Activated T-helper 1 cell treated with anti-CD3 and anti-CD28 coated beads, Interleukin-12 subunit alpha, Interleukin-12 subunit beta, Interleukin-2, Interleukin-4 antibody, amounts not matched to agents 30 ng/mL and 10 ng/mL and 1 ng/mL, durations not matched to agents 14 hours and 24 hours and 36 hours (primary cell): ENCODE results near the gene GPC1. TPM values are rescaled to one million over a fixed set of nuclear protein-coding genes. Genes with fewer than 3 reads are reported as not detected.

Experiments used
- DNase-seq: peaks from one replicate; pipeline ENCODE4 v3.0.0; 2021; ENCODE audit warnings: low spot score
- H3K27ac Mint-ChIP-seq: one replicate; pipeline ENCODE4 v1.8.0; 2021; ENCODE audit warnings: mild to moderate bottlenecking, mixed read lengths
- H3K27me3 Mint-ChIP-seq: one replicate; pipeline ENCODE4 v1.8.0; 2022; ENCODE audit warnings: mild to moderate bottlenecking, moderate library complexity, mixed read lengths; ENCODE audit not compliant: insufficient read depth
- H3K36me3 Mint-ChIP-seq: one replicate; pipeline ENCODE4 v1.8.0; 2021; ENCODE audit warnings: low read depth, mixed read lengths
- H3K4me1 Mint-ChIP-seq: one replicate; pipeline ENCODE4 v1.8.0; 2021; ENCODE audit warnings: low read depth, mixed read lengths
- H3K4me3 Mint-ChIP-seq: one replicate; pipeline ENCODE4 v1.8.0; 2021; ENCODE audit warnings: mild to moderate bottlenecking, moderate library complexity, mixed read lengths
- H3K9me3 Mint-ChIP-seq: one replicate; pipeline ENCODE4 v1.8.0; 2021; ENCODE audit warnings: mixed read lengths
- intact Hi-C: fragments of 100-400 bp; cut with micrococcal nuclease; formaldehyde crosslinking; loops from one replicate; pipeline ENCODE4 v1.15.1; 2024
- total RNA-seq: library from RNA; stranded (reverse); gene quantifications from 2 replicates; pipeline ENCODE4 v1.2.3, GENCODE V29; 2022

The GPC1 gene
- total RNA-seq, 1 donor from 2014 or later: 6.2 TPM

GRCh38 chr2:240400371-240401161 is 34.9 kb upstream of the GPC1 start:
- H3K27ac Mint-ChIP-seq: no peak overlapping the region
- intact Hi-C loops: no loop called here

GRCh38 chr2:240401308-240401707 is 34.2 kb upstream of the GPC1 start:
- H3K27me3 Mint-ChIP-seq: no peaks in the 10 kb centered on the region
- no peaks in the 10 kb centered on the region for H3K9me3 Mint-ChIP-seq
- no peak overlapping the region for H3K4me3 Mint-ChIP-seq
- no peak for DNase-seq
- H3K4me1 Mint-ChIP-seq: peaks cover 13% of the 10 kb centered on the region
- intact Hi-C loops: no loop called here
- H3K36me3 Mint-ChIP-seq: no peaks in the 10 kb centered on the region
- H3K27ac Mint-ChIP-seq: no peak overlapping the region

More at GRCh38 chr2:240400371-240401161, 34.9 kb upstream of the GPC1 start:
- no peaks in the 10 kb centered on the region for H3K27me3 Mint-ChIP-seq
- H3K4me3 Mint-ChIP-seq: no peak overlapping the region
- peaks cover 13% of the 10 kb centered on the region for H3K4me1 Mint-ChIP-seq
- DNase-seq: no peak
- no peaks in the 10 kb centered on the region for H3K36me3 Mint-ChIP-seq
- H3K9me3 Mint-ChIP-seq: no peaks in the 10 kb centered on the region

GRCh38 chr2:240401781-240402551 is 33.5 kb upstream of the GPC1 start:
- Mint-ChIP-seq H3K4me1 (peaks cover 13% of the 10 kb centered on the region), H3K36me3 (no peaks in the 10 kb centered on the region), H3K27ac (peak overlapping the region; percentile 29), H3K9me3 (no peaks in the 10 kb centered on the region), H3K27me3 (no peaks in the 10 kb centered on the region), H3K4me3 (no peak overlapping the region)
- intact Hi-C loops: loop anchor here (2.0 kb wide), 1 partner anchor 33 kb away; the partner anchor contains the start of gene GPC1
- DNase-seq: no peak

GRCh38 chr2:240402566-240403272 is 32.7 kb upstream of the GPC1 start:
- Mint-ChIP-seq H3K4me3 (peak overlapping the region; percentile 3), H3K4me1 (peaks cover 13% of the 10 kb centered on the region), H3K27me3 (peaks cover 3% of the 10 kb centered on the region), H3K27ac (peak overlapping the region; percentile 53), H3K36me3 (no peaks in the 10 kb centered on the region), H3K9me3 (no peaks in the 10 kb centered on the region)
- no peak for DNase-seq
- intact Hi-C loops: loop anchor here (2.0 kb wide), 1 partner anchor 32 kb away; the partner anchor contains the start of gene GPC1

GRCh38 chr2:240403396-240404104 is 31.9 kb upstream of the GPC1 start:
- Mint-ChIP-seq H3K4me3 (peak overlapping the region; percentile 3), H3K36me3 (no peaks in the 10 kb centered on the region), H3K27ac (peak overlapping the region; percentile 53), H3K4me1 (peaks cover 13% of the 10 kb centered on the region), H3K27me3 (peaks cover 3% of the 10 kb centered on the region), H3K9me3 (no peaks in the 10 kb centered on the region)
- intact Hi-C loops: loop anchor here (2.0 kb wide), 1 partner anchor 31 kb away; the partner anchor contains the start of gene GPC1
- no peak for DNase-seq

GRCh38 chr2:240404174-240404852 is 31.1 kb upstream of the GPC1 start:
- H3K27me3 Mint-ChIP-seq: peaks cover 3% of the 10 kb centered on the region
- intact Hi-C loops: no loop called here
- DNase-seq: no peak
- H3K36me3 Mint-ChIP-seq: no peaks in the 10 kb centered on the region
- H3K4me1 Mint-ChIP-seq: peaks cover 13% of the 10 kb centered on the region
- no peak overlapping the region for H3K4me3 Mint-ChIP-seq
- no peak overlapping the region for H3K27ac Mint-ChIP-seq
- no peaks in the 10 kb centered on the region for H3K9me3 Mint-ChIP-seq

- H3K36me3 Mint-ChIP-seq: no peaks in the 10 kb centered on the region
- no peaks in the 10 kb centered on the region for H3K9me3 Mint-ChIP-seq
- DNase-seq: no peak
- no peak overlapping the region for H3K27ac Mint-ChIP-seq
- intact Hi-C loops: no loop called here
- H3K4me3 Mint-ChIP-seq: no peak overlapping the region
- H3K27me3 Mint-ChIP-seq: peaks cover 3% of the 10 kb centered on the region
- H3K4me1 Mint-ChIP-seq: peaks cover 13% of the 10 kb centered on the region
Observed at GRCh38 chr2:240405133-240405532, 30.3 kb upstream of the GPC1 start.

- no peak for DNase-seq
- H3K36me3 Mint-ChIP-seq: no peaks in the 10 kb centered on the region
- H3K4me3 Mint-ChIP-seq: no peak overlapping the region
- no peak overlapping the region for H3K27ac Mint-ChIP-seq
- intact Hi-C loops: no loop called here
- peaks cover 13% of the 10 kb centered on the region for H3K4me1 Mint-ChIP-seq
- H3K27me3 Mint-ChIP-seq: peaks cover 3% of the 10 kb centered on the region
- no peaks in the 10 kb centered on the region for H3K9me3 Mint-ChIP-seq
Observed at GRCh38 chr2:240405684-240406313, 29.7 kb upstream of the GPC1 start.

- Mint-ChIP-seq H3K27ac (no peak overlapping the region), H3K36me3 (no peaks in the 10 kb centered on the region), H3K4me3 (no peak overlapping the region), H3K27me3 (peaks cover 3% of the 10 kb centered on the region), H3K9me3 (no peaks in the 10 kb centered on the region), H3K4me1 (peaks cover 13% of the 10 kb centered on the region)
- DNase-seq: no peak
- intact Hi-C loops: no loop called here
Observed at GRCh38 chr2:240407090-240407489, 28.4 kb upstream of the GPC1 start.

- DNase-seq: no peak
- Mint-ChIP-seq H3K36me3 (no peaks in the 10 kb centered on the region), H3K27me3 (peaks cover 3% of the 10 kb centered on the region), H3K9me3 (no peaks in the 10 kb centered on the region), H3K4me3 (no peak overlapping the region), H3K27ac (no peak overlapping the region), H3K4me1 (no peaks in the 10 kb centered on the region)
- intact Hi-C loops: no loop called here
Observed at GRCh38 chr2:240410004-240410403, 25.5 kb upstream of the GPC1 start.

GRCh38 chr2:240410808-240411207 is 24.7 kb upstream of the GPC1 start:
- Mint-ChIP-seq H3K36me3 (no peaks in the 10 kb centered on the region), H3K4me3 (no peak overlapping the region), H3K9me3 (no peaks in the 10 kb centered on the region), H3K4me1 (no peaks in the 10 kb centered on the region), H3K27me3 (peaks cover 3% of the 10 kb centered on the region), H3K27ac (no peak overlapping the region)
- no peak for DNase-seq
- intact Hi-C loops: no loop called here
